SK-N-SH (cell line): ENCODE measurements around the gene OR9Q1.

Experiments used
- CHD2 ChIP-seq: fragments of 150-350 bp; IDR thresholded peaks from 2 replicates; pipeline ENCODE4 v1.6.1; 2018; ENCODE audit warnings: low read length; ENCODE audit not compliant: partially characterized antibody
- ELF1 ChIP-seq: IDR thresholded peaks from 2 replicates; pipeline ENCODE4 v1.4.0; 2012
- EZH2phosphoT487 ChIP-seq: fragments of 200-600 bp; sonication (generic); IDR thresholded peaks from 2 replicates; pipeline ENCODE4 v1.6.1; 2017; ENCODE audit warnings: low read depth, mixed run types, mild to moderate bottlenecking, antibody characterized with exemption, moderate library complexity, borderline replicate concordance
- POLR2AphosphoS5 ChIP-seq: IDR thresholded peaks from 2 replicates; pipeline ENCODE4 v1.6.1; 2012; ENCODE audit warnings: low read depth, low read length
- RXRA ChIP-seq: IDR thresholded peaks from 2 replicates; pipeline ENCODE4 v1.4.0; 2012; ENCODE audit warnings: low read depth, mild to moderate bottlenecking, borderline replicate concordance
- USF2 ChIP-seq: fragments of 150-350 bp; IDR thresholded peaks from 2 replicates; pipeline ENCODE4 v1.6.1; 2017; ENCODE audit warnings: antibody characterized with exemption, low read length, low read depth, borderline replicate concordance
- TF ChIP-seq, protein P1 (sequence below): fragments of 200-600 bp; sonication (generic); IDR thresholded peaks from 2 replicates; pipeline ENCODE4 v1.6.1; 2017; ENCODE audit warnings: antibody characterized with exemption, mild to moderate bottlenecking, moderate library complexity
- TF ChIP-seq, protein P2 (sequence below): IDR thresholded peaks from 2 replicates; pipeline ENCODE4 v1.4.0; 2012; ENCODE audit warnings: low read depth, borderline replicate concordance
- TF ChIP-seq, protein P3 (sequence below): IDR thresholded peaks from 2 replicates; pipeline ENCODE4; 2012
- TF ChIP-seq, protein P4 (sequence below): IDR thresholded peaks from 2 replicates; pipeline ENCODE4 v1.6.1; 2012; ENCODE audit warnings: mild to moderate bottlenecking, low read depth, low read length, moderate library complexity
- TF ChIP-seq, protein P5 (sequence below): IDR thresholded peaks from 2 replicates; pipeline ENCODE4 v1.4.0; 2012; ENCODE audit warnings: low read depth
- TF ChIP-seq, protein P6 (sequence below): fragments of 150-350 bp; IDR thresholded peaks from 2 replicates; pipeline ENCODE4 v1.6.1; 2016; ENCODE audit warnings: mild to moderate bottlenecking, low read depth, low read length

GRCh38 chr11:58046231-58046630 is 22.6 kb downstream of the OR9Q1 start:
- TF ChIP-seq, protein P1, sequence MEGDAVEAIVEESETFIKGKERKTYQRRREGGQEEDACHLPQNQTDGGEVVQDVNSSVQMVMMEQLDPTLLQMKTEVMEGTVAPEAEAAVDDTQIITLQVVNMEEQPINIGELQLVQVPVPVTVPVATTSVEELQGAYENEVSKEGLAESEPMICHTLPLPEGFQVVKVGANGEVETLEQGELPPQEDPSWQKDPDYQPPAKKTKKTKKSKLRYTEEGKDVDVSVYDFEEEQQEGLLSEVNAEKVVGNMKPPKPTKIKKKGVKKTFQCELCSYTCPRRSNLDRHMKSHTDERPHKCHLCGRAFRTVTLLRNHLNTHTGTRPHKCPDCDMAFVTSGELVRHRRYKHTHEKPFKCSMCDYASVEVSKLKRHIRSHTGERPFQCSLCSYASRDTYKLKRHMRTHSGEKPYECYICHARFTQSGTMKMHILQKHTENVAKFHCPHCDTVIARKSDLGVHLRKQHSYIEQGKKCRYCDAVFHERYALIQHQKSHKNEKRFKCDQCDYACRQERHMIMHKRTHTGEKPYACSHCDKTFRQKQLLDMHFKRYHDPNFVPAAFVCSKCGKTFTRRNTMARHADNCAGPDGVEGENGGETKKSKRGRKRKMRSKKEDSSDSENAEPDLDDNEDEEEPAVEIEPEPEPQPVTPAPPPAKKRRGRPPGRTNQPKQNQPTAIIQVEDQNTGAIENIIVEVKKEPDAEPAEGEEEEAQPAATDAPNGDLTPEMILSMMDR, result no peak
- TF ChIP-seq, protein P2, sequence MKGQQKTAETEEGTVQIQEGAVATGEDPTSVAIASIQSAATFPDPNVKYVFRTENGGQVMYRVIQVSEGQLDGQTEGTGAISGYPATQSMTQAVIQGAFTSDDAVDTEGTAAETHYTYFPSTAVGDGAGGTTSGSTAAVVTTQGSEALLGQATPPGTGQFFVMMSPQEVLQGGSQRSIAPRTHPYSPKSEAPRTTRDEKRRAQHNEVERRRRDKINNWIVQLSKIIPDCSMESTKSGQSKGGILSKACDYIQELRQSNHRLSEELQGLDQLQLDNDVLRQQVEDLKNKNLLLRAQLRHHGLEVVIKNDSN, result no peak
- TF ChIP-seq POLR2AphosphoS5, result no peak
- TF ChIP-seq, protein P3, sequence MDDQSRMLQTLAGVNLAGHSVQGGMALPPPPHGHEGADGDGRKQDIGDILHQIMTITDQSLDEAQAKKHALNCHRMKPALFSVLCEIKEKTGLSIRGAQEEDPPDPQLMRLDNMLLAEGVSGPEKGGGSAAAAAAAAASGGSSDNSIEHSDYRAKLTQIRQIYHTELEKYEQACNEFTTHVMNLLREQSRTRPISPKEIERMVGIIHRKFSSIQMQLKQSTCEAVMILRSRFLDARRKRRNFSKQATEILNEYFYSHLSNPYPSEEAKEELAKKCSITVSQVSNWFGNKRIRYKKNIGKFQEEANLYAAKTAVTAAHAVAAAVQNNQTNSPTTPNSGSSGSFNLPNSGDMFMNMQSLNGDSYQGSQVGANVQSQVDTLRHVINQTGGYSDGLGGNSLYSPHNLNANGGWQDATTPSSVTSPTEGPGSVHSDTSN, result no peak
- TF ChIP-seq, protein P4, sequence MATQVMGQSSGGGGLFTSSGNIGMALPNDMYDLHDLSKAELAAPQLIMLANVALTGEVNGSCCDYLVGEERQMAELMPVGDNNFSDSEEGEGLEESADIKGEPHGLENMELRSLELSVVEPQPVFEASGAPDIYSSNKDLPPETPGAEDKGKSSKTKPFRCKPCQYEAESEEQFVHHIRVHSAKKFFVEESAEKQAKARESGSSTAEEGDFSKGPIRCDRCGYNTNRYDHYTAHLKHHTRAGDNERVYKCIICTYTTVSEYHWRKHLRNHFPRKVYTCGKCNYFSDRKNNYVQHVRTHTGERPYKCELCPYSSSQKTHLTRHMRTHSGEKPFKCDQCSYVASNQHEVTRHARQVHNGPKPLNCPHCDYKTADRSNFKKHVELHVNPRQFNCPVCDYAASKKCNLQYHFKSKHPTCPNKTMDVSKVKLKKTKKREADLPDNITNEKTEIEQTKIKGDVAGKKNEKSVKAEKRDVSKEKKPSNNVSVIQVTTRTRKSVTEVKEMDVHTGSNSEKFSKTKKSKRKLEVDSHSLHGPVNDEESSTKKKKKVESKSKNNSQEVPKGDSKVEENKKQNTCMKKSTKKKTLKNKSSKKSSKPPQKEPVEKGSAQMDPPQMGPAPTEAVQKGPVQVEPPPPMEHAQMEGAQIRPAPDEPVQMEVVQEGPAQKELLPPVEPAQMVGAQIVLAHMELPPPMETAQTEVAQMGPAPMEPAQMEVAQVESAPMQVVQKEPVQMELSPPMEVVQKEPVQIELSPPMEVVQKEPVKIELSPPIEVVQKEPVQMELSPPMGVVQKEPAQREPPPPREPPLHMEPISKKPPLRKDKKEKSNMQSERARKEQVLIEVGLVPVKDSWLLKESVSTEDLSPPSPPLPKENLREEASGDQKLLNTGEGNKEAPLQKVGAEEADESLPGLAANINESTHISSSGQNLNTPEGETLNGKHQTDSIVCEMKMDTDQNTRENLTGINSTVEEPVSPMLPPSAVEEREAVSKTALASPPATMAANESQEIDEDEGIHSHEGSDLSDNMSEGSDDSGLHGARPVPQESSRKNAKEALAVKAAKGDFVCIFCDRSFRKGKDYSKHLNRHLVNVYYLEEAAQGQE, result no peak
- TF ChIP-seq CHD2, result no peak
- TF ChIP-seq USF2, result no peak
- TF ChIP-seq, protein P5, sequence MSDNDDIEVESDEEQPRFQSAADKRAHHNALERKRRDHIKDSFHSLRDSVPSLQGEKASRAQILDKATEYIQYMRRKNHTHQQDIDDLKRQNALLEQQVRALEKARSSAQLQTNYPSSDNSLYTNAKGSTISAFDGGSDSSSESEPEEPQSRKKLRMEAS, result no peak
- TF ChIP-seq ELF1, result no peak
- TF ChIP-seq, protein P6, sequence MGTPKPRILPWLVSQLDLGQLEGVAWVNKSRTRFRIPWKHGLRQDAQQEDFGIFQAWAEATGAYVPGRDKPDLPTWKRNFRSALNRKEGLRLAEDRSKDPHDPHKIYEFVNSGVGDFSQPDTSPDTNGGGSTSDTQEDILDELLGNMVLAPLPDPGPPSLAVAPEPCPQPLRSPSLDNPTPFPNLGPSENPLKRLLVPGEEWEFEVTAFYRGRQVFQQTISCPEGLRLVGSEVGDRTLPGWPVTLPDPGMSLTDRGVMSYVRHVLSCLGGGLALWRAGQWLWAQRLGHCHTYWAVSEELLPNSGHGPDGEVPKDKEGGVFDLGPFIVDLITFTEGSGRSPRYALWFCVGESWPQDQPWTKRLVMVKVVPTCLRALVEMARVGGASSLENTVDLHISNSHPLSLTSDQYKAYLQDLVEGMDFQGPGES, result no peak
- no peak for TF ChIP-seq EZH2phosphoT487
- no peak for TF ChIP-seq RXRA
